AG08396 (cell line): ENCODE results near the gene MYT1.
"Not testable (repeated sequence)": the region's sequence is repeated elsewhere in the genome, so short reads cannot be mapped to it uniquely, and the experiment has no call there.

ENCODE experiments used
- DNase-seq: peaks from one replicate; pipeline ENCODE4 v3.0.0; 2012; ENCODE audit warnings: low spot score, mixed read lengths

MYT1 gene

DNA sequence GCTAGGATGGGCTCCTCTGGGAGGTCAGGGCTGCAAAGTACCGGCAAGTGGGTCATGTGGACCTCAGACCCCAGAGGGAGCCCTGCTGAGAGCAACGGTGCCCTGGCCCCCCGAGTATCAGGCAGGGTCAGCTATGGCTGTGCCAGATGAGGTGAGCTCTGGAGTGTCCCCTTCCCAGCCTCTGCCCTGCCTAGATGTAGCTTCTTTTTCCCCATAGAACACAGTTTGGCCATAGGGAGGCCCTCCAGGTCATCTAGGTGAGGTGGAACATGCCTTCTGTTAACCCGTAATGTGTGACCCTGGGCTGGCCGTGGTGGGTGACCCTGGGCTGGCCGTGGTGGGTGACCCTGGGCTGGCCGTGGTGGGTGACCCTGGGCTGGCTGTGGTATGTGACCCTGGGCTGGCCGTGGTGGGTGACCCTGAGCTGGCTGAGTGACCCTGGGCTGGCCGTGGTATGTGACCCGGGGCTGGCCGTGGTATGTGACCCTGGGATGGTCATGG is 70.1 kb downstream of the MYT1 start:
- no peak for DNase-seq

DNA sequence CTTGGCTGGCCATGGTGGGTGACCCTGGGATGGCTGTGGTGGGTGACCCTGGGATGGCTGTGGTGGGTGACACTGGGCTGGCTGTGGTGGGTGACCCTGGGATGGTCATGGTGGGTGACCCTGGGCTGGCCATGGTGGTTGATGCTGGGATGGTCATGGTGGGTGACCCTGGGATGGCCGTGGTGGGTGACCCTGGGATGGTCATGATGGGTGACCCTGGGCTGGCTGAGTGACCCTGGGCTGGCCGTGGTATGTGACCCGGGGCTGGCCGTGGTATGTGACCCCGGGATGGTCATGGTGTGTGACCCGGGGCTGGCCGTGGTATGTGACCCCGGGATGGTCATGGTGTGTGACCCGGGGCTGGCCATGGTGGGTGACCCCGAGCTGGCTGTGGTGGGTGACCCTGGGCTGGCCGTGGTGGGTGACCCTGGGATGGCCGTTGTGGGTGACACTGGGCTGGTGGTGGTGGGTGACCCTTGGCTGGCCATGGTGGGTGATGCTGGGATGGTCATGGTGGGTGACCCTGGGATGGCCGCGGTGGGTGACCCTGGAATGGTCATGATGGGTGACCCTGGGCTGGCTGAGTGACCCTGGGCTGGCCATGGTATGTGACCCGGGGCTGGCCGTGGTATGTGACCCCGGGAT is 70.8 kb downstream of the MYT1 start:
- not testable (repeated sequence) for DNase-seq

DNA sequence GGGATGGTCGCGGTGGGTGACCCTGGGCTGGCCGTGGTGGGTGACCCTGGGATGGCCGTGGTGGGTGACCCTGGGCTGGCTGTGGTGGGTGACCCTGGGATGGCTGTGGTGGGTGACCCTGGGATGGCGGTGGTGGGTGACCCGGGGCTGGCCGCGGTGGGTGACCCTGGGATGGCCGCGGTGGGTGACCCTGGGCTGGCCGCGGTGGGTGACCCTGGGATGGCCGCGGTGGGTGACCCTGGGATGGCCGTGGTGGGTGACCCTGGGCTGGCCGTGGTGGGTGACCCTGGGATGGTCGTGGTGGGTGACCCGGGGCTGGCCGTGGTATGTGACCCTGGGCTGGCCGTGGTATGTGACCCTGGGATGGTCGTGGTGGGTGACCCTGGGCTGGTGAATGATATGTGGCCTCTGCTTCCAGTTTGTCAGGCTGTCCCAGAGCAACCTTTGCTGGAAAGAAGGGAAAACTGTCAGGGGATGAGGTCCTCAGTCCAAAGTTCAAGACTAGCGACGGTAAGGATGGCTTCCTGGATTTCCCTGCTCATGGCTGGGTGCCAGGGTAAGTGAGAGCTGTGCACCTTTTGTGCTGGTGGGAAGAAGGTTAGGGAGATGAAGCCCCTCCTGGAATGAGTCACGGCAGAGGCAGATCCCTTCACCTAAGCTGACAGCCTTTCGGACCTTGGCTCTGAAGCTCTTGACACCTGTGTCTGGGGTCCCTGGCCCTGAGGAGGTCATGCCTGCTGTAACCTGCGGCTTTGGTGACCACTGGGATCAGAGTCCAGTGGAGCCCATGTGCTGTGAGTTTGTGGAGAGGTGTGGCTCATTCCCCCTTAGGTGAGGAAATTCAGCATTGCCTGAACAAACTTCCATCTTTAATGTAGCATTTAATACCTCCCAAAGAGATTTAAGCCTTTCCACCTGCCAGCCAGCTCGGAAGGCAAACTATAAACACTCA is 72.2 kb downstream of the MYT1 start:
- no peak for DNase-seq

DNA sequence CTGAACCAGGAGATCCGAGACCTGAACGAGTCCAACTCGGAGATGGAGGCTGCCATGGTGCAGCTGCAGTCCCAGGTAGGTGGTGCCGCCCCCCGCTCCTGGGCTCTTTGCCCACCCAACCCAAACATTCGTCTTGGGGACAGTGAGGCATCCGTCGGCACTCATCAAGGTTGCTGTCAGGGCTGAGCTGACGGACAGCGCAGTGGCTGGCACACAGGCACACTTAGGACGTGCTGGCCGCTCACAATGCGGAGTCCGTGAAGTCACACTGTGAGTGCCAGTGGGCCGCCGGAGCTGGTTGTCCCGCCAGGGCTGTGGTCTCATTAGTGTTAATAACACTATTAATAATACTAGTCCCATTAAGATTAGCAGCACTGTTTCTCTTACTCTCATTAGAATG is 73.1 kb downstream of the MYT1 start:
- DNase-seq, result no peak

DNA sequence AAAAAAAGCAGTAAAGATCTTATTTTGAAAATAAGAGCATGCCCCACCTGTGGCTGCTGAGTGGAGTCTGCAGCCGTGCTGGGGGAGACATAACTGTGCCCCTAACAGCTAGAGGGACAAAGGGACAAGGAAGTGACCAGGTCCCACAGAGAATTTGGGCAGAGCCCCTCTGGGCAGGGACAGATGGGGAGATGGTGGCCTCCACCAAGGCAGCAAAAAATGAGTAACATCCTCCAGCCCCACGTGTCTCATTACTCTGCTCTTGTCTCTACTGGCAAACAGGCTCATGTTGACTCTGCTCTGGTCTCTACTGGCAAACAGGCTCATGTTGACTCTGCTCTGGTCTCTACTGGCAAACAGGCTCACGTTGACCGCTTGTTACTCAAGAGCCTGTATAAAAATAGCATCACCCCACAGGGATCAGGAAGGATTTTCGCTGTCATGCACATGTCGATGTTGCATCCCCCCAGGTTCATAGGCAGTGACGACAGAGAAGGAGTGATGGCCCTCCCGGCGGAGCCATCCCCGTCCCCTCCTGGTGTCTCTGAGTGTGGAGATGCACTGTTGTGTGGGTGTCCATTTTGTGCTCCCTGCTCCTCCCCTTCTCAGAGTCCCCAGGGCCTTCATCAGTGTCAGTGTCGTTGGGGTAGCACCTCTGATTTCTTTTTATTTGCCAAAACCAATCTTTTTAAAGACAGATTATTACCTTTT is 74.0 kb downstream of the MYT1 start:
- no peak for DNase-seq

DNA sequence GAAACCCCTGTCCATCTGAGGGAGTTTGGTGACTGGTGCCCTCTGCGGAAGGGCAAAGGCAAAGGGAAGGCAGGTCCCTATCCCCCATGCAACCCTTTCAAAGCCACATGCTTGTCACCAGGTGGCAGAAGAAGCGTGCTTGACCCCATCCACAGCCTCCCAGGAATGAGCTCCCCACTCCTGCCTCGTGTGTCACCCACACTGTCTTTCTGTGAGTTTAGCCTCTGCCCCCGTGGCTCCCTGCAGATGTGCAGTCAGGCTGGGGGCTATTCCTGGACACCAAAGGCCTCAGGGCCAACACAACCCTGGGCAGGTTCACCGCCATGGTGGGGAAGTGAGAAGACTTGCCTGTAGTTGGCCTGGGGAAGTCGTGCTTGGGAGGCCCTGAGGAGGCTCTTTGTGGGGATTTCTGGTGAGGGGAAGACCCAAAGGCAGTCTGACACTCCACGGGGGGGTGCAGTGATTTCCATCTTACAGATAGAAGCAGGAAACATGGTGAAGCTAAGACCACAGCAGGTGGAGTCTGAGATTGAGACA is 74.7 kb downstream of the MYT1 start:
- no peak for DNase-seq

DNA sequence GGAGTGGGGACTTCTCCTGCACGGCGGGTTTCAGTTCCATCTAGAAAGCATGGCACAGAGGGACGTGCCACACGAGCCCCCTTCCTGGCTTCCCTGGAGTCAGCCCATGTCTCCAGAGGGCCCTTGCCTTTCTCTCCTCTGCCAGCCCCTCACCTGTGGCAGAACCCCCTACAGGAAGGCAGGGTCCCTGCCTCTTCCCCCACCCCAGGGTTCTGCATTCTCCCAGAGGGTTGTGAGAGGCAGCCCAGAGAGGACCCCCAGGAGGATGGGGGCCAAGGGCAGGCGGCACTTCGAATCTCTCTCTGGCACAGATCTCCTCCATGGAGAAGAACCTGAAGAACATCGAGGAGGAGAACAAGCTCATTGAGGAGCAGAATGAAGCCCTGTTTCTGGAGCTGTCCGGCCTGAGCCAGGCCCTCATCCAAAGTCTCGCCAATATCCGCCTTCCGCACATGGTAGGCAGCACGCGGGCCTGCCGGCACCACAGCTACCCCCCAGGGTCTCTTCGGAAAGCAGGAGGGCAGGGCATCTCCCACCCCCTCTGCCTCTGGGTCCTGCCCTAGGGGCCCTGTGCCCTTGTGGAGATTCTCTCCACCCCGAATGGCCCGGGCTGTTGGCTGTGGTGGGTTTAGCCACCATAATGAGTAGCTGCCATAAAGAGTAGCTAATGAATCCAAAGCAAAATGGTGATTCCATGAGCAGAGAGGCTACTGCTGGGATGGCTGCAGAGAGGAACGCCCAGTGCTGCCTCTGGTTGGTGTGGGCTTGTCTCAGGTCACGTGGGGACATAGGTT is 75.4 kb downstream of the MYT1 start:
- no peak for DNase-seq

DNA sequence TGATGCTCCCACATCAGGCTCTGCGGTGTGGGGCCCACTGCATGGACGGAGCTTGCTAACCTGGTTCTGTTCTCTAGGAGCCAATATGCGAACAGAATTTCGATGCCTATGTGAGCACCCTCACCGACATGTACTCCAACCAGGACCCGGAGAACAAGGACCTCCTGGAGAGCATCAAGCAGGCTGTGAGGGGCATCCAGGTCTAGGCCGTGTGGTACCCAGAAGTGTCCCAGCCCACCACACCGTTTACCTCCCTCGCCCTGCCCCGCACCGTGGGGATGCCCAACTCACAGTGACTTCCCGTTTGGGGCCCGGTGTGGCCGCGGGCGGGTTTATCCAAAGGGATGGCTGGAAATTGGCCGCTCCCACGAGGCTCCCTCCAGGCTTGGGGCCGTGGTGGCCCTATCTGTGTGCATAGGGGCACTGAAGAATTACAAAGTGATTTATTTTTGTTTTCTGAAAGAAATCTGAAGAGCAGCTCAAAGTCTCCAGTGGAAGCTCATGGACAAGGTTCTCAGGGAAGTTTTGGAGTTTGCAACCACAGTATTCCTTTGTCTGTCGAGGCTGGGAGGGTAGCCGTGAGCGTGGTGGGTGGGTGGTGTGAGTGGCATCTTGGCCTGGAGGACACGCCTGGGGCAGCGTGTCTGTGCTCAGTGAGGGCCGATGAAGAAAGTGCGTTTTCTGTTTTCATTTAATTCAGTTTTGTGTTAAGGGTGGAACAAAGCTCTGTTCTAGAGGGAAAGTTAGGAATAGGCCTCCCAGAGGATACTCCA is 76.2 kb downstream of the MYT1 start:
- no peak for DNase-seq

DNA sequence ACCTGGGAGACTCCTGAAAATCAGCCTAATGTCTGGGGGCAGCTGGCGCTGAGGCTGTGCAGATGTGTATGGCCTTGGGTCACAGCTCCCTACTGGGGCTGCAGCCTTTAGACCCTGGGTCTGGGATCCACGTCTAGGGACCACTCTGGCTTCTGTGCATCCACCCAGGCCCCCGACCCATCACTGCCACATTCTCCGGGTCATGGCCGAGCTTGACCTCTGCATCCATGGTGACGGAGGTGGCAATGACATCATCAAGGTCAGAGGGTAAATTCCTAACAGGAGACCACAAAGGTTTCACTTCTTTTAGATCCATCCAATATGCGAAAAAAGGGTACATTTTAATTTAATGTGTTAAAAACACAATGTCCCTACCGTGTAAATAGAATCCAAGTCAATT is 76.8 kb downstream of the MYT1 start:
- no peak for DNase-seq

DNA sequence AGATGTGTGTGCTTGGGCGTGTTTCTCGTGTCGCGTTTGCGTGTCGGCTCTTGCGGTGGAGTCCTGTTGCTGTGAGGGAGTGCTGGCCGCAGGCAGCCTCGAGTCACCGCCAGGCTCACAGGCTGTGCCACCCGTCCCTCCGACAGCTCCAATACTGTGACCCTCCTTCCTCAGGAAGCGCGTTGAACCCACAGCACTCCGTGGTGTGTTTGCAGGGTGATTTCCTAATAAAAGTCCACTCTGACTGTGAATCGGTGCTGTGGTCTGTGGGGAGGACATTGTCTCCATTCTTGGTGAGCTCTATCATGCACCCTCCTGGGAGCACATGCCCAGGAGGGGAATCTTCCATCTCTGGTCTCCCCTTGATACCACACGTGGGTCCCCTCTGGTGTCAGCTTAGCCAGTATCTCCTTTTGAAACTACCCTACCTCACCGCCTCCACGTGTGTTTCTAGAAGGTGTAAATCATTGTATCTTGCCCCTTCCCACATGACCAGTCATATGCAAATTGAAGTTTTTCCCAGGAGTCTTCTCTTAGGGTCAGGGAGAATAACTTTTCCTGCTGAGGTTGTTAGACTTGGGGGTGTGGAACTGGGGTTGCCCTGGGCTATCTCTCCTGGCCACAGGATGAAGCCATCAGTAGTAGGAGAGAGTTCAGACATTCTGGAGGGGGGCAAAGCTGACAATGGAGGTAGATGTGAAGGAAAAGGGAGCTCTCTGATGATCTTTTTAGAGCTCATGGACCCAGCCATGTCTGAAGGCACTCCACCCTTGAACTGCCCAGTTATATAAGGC is 77.9 kb downstream of the MYT1 start:
- no peak for DNase-seq

DNA sequence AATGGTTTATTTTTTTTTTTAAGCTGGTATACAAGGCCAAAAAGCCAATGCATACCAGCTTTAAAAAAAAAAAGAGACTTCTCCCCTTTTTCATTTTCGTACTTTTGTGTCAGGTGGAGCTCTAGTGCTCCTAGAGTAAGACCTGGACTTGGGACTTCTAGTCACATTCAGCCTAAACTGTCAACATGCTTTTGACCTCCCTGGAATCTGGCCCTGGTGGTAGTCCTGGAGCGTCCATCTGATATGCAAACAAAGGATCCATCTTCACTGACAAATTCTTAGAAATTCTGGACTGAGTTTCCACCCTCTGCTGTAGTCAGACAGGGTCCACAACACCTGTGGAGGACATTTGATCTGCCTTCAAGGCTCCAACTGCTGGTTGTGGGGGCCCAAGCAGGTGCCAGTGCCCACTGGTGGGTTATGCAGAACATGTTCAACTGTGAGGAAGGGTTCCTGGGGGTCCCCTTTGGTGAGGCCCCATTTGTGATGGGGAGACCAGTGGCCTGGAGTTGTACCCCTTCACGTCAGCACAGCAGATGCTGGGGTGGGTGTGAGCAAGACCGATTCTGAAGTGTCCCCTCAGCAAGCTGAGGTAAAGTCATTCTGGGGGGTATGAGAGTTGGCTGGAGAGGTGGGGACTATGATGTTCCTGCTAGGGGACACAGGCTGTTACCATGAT is 78.7 kb downstream of the MYT1 start:
- DNase-seq, result no peak

DNA sequence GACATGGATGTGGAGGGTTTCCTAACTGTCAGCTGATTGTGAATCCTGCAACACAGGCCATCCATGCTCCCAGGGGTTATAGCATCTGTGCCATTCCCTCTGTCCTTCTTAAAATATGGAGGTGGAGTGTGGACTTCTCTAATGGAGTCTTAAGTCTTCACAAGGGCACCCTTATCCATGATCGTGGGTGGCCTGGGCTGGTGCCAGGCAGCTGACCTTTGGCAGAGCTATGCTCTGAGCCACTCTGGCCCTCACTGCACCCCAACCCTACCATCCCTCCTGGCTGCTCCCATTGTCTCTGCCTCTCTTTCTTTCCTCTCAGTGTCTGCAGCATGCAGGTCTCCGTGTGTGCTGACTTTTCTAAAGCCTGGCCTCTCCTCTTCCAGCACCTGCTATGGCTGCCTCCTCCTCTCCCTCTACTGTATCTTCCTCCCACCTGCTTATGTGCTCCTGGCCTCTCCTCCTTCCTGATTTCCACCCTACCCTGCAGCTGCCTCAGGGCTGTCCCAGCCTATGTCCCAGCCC is 80.1 kb downstream of the MYT1 start:
- DNase-seq, result no peak

DNA sequence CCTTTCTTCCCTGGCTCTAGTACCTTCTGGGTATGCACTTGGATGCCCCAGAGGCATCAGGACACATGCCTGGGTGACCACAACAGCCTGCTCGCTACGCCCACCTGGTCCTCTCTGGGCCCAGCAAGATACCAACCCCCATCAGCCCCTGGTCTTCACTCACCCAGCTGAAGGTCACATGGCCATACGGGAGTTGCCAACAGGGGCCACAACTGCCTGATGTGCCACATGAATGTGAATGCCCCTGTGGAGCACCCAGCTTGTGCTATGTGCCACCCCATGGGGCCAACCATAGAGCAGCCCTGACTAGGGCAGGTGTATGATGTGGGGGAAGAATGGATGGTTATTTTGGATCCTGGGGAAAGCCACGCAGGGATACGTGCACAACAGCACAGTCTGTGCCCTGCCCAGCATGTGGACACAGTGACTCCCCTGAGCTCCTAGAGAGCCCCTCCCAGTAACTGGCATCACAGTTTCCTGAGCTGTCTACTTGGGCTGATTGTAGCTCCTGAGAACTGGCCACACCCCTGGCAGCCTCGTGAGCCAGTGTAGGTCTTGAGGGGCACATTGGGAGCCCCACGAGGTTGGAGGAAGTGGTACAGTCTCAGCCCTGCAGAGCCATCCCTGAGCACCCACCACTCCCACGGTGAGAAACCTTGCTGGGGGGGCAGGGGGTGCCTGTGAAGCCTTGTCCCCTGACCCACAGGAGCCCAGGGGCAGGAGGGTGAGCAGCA is 80.8 kb downstream of the MYT1 start:
- DNase-seq, result no peak

DNA sequence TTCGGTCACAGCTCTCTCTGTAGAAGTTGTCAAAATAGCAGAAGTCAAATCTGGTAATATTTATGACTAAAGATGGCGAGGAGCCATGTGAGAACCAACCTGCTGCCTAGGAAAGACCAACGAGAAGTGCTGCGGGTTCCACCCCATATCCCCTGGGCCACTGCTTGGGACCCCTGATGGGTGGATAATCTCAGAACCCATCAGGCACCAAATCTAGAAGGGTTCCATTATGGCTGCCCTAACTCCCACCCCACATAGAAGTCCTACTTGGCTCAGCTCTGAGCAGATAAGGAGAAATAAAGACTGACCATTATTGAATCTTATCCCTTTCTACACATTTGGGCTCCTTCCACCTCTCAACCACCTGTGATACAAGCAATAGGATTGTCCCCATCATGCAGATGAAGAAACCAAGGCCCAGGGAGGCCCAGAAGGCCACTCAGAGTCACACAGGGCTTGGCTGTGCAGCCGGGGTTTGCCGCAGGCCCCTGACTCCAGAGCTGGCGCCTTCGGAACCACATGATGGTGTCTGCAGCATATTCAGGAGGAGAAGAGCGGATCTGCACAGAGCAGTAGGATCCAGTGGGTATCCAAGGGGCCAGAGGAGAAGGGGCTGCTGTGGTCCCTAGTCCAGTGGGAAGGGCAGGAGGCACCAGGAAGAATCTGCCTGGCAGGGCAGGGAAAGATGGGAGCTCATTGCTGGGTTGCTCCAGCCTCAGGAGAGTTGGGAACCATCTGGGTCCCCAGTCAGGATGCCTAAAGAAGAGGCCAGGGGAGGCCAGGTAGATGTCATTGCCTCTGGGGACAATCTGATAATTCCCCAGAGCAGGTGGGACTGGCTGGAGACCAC is 81.7 kb downstream of the MYT1 start:
- DNase-seq, result no peak

DNA sequence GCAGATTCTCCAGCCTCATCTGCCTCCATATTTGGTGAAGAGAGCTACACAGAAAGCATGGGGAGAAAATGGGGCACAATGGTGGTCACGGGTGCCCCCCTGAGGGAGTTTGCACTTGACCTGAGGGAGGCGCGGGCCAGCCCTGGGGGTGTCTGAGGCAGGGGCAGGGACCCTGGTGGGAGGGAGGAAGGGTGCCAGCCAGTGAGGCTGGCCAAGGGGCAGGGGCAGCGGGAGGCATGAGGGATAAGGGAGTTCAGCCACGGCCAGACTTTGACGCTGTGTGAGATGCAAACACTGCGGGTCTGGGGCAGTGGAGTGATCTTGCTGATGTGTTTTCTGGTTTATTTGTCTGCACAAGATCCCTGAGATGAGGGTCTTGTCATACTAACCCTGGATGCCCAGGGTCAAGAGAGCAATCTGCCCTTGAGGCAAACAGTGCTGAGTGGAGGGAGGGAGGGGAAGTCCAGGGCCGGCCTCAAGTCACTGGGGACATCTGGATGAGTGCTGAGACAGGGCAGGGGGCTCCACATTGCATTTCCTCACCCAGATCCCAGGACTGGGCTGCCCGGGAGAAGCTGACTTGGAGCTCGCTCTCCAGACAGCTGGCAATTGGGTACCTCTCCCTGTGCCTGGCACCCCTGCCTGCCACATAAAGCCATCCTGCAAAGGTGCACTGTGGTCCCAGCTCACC is 82.5 kb downstream of the MYT1 start:
- no peak for DNase-seq

DNA sequence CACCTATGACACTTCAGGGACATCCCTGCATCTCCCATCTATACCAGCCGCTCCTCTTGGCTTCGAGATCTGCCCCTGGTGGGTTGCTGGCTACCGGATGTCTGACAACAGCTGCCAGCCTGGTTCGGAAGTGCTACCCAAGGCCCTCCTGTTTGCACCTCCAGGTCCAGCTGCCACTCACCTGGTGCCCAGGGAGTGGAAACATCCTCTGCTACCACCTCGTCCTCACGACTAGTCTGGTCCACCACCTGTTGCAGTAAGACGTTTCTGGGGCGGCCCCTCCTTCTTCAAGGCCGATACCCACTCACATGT is 83.0 kb downstream of the MYT1 start:
- DNase-seq, result no peak
